ENCODE data around the gene BGLAP. TPM values are rescaled to one million over a fixed set of nuclear protein-coding genes. Genes with fewer than 3 reads are reported as not detected.

Gene BGLAP
- total and polyA plus RNA-seq, 2 donors from 2014 or later = 1.7 to 1.8 TPM

DNA sequence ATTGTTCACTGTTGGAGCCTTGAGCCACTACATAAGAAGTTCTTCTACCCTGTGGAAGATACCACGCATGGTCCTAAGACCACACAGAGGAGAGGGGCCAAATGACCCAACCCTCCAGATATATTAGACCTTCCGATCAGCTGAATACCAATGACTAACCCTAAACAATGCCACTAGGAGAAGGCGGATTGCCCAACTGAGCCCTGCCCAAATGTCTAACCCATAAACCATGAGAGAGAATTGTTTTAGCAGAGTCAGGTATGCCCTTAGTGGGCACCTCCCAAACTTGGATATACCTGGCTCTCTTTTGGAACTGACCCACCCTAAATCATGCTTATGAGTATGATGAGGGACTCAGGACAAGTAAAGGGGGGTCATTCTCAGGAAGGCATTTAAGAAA lies 28.3 kb downstream of the BGLAP start:
- H3K27me3 ChIP-seq (ENCODE audit: control insufficient read depth, insufficient read depth, low read length) = no peaks in the 10 kb centered on the region
- H3K9ac ChIP-seq (ENCODE audit: low read length in 3 of 3) = no peak overlapping the region
- TF ChIP-seq, protein P1, sequence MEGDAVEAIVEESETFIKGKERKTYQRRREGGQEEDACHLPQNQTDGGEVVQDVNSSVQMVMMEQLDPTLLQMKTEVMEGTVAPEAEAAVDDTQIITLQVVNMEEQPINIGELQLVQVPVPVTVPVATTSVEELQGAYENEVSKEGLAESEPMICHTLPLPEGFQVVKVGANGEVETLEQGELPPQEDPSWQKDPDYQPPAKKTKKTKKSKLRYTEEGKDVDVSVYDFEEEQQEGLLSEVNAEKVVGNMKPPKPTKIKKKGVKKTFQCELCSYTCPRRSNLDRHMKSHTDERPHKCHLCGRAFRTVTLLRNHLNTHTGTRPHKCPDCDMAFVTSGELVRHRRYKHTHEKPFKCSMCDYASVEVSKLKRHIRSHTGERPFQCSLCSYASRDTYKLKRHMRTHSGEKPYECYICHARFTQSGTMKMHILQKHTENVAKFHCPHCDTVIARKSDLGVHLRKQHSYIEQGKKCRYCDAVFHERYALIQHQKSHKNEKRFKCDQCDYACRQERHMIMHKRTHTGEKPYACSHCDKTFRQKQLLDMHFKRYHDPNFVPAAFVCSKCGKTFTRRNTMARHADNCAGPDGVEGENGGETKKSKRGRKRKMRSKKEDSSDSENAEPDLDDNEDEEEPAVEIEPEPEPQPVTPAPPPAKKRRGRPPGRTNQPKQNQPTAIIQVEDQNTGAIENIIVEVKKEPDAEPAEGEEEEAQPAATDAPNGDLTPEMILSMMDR (IDR thresholded peaks at IDR 0.05; ENCODE audit: borderline replicate concordance, extremely low read depth, insufficient read depth) = no peak
- intact Hi-C loops (cut with DNase I) = no loop called here
- DNase-seq = no peak
- FAIRE-seq = no peak
- H3K36me3 ChIP-seq (ENCODE audit: control insufficient read depth in 2 of 3, insufficient read depth in 3 of 3, low read length in 3 of 3) = peaks cover 24 to 69% (median 65%) of the 10 kb centered on the region in 3 donors
- no peak overlapping the region for H3K27ac ChIP-seq (ENCODE audit: low read depth in 2 of 2, low read length in 2 of 2)
- no peak overlapping the region for H3K4me3 ChIP-seq (ENCODE audit: low read length in 3 of 3)
- no peaks in the 10 kb centered on the region for H3K4me1 ChIP-seq (ENCODE audit: control insufficient read depth in 2 of 3, insufficient read depth in 2 of 3, low read depth in 1 of 3, low read length in 3 of 3)
- no peaks in the 10 kb centered on the region for H3K9me3 ChIP-seq (ENCODE audit: control insufficient read depth in 2 of 3, insufficient read depth in 1 of 3, low read length in 3 of 3)

- no peak overlapping the region for H3K27ac ChIP-seq (ENCODE audit: low read depth in 2 of 2, low read length in 2 of 2)
- peaks cover 0 to 7% (median 6%) of the 10 kb centered on the region in 3 donors for H3K4me1 ChIP-seq (ENCODE audit: control insufficient read depth in 2 of 3, insufficient read depth in 2 of 3, low read depth in 1 of 3, low read length in 3 of 3)
- DNase-seq (no peak), FAIRE-seq (no peak)
- TF ChIP-seq, protein P1 (IDR thresholded peaks at IDR 0.05; ENCODE audit: borderline replicate concordance, extremely low read depth, insufficient read depth) = no peak
- H3K9ac ChIP-seq (ENCODE audit: low read length in 3 of 3) = no peak overlapping the region
- intact Hi-C loops (cut with DNase I) = no loop called here
- H3K36me3 ChIP-seq (ENCODE audit: control insufficient read depth in 2 of 3, insufficient read depth in 3 of 3, low read length in 3 of 3) = peaks cover 17 to 63% (median 54%) of the 10 kb centered on the region in 3 donors
- H3K4me3 ChIP-seq (ENCODE audit: low read length in 3 of 3) = no peak overlapping the region
- H3K9me3 ChIP-seq (ENCODE audit: control insufficient read depth in 2 of 3, insufficient read depth in 1 of 3, low read length in 3 of 3) = no peaks in the 10 kb centered on the region
- no peaks in the 10 kb centered on the region for H3K27me3 ChIP-seq (ENCODE audit: control insufficient read depth, insufficient read depth, low read length)
Measured at GRCh38 chr1:156276532-156276931, 34.5 kb downstream of the BGLAP start.

DNA sequence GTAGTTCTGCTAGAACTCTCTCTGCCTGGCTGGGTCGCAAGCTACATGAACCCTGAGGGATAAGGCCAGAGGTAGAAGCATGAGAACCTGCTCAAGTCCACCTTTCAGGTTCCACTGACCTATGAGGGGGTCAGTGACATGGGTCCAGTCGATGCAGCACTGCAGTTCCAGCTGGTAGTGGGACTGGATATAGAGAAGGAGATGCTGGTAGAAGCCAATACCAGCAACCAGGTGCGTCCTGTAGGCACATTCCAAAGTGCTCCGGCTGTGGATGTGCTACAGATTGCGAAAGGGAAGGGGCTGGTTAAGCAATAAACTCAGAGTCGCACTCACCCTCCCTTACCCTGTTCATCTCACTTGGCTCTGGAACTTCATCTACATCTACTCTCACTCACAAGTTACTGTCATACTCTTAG lies 35.0 kb downstream of the BGLAP start:
- peaks cover 0 to 11% (median 10%) of the 10 kb centered on the region in 3 donors for H3K4me1 ChIP-seq (ENCODE audit: control insufficient read depth in 2 of 3, insufficient read depth in 2 of 3, low read depth in 1 of 3, low read length in 3 of 3)
- FAIRE-seq (no peak), DNase-seq (no peak)
- peaks cover 17 to 59% (median 51%) of the 10 kb centered on the region in 3 donors for H3K36me3 ChIP-seq (ENCODE audit: control insufficient read depth in 2 of 3, insufficient read depth in 3 of 3, low read length in 3 of 3)
- H3K9me3 ChIP-seq (ENCODE audit: control insufficient read depth in 2 of 3, insufficient read depth in 1 of 3, low read length in 3 of 3) = no peaks in the 10 kb centered on the region
- TF ChIP-seq, protein P1 (IDR thresholded peaks at IDR 0.05; ENCODE audit: borderline replicate concordance, extremely low read depth, insufficient read depth) = no peak
- H3K9ac ChIP-seq (ENCODE audit: low read length in 3 of 3) = no peak overlapping the region
- H3K27ac ChIP-seq (ENCODE audit: low read depth in 2 of 2, low read length in 2 of 2) = no peak overlapping the region
- H3K27me3 ChIP-seq (ENCODE audit: control insufficient read depth, insufficient read depth, low read length) = no peaks in the 10 kb centered on the region
- intact Hi-C loops (cut with DNase I) = no loop called here
- no peak overlapping the region for H3K4me3 ChIP-seq (ENCODE audit: low read length in 3 of 3)

- intact Hi-C loops (cut with DNase I) = no loop called here
- no peak for FAIRE-seq
- H3K4me1 ChIP-seq (ENCODE audit: control insufficient read depth in 2 of 3, insufficient read depth in 2 of 3, low read depth in 1 of 3, low read length in 3 of 3) = peaks cover 0 to 21% (median 18%) of the 10 kb centered on the region in 3 donors
- H3K36me3 ChIP-seq (ENCODE audit: control insufficient read depth in 2 of 3, insufficient read depth in 3 of 3, low read length in 3 of 3) = peaks cover 5 to 33% (median 26%) of the 10 kb centered on the region in 3 donors
- H3K4me3 ChIP-seq (ENCODE audit: low read length in 3 of 3) = no peak overlapping the region
- TF ChIP-seq, protein P1 (IDR thresholded peaks at IDR 0.05; ENCODE audit: borderline replicate concordance, extremely low read depth, insufficient read depth) = no peak
- H3K27me3 ChIP-seq (ENCODE audit: control insufficient read depth, insufficient read depth, low read length) = no peaks in the 10 kb centered on the region
- no peak overlapping the region for H3K27ac ChIP-seq (ENCODE audit: low read depth in 2 of 2, low read length in 2 of 2)
- H3K9ac ChIP-seq (ENCODE audit: low read length in 3 of 3) = no peak overlapping the region
- no peaks in the 10 kb centered on the region for H3K9me3 ChIP-seq (ENCODE audit: control insufficient read depth in 2 of 3, insufficient read depth in 1 of 3, low read length in 3 of 3)
- DNase-seq = no peak
Measured at GRCh38 chr1:156279837-156280236, 37.9 kb downstream of the BGLAP start.
